Activated CD8-positive, alpha-beta memory T cell treated with anti-CD3 and anti-CD28 coated beads, Interleukin-2, amount 50 U/mL, for 24 hours (primary cell): ENCODE results near the gene SHF.
A peak's percentile ranks its signal among the peaks of the same experiment; 100 is the strongest.
"Not testable (repeated sequence)": the region's sequence is repeated elsewhere in the genome, so short reads cannot be mapped to it uniquely, and the experiment has no call there.

ENCODE experiments used
- DNase-seq: peaks from one replicate; pipeline ENCODE4 v3.0.0-alpha.2; 2020; ENCODE audit errors: extremely low read depth

SHF gene

GRCh38 chr15:45187894-45188830, at the start of gene SHF:
Gene SHF, minus strand, starts transcription at chr15:45187966. Its CDS starts 15 bp downstream, at chr15:45187951.
- no peak for DNase-seq

- DNase-seq: not testable (repeated sequence)
Observed at GRCh38 chr15:45236806-45237205, 49.0 kb upstream of the SHF start.

- no peak for DNase-seq
Observed at GRCh38 chr15:45234562-45235235, 46.9 kb upstream of the SHF start.

GRCh38 chr15:45231864-45232562, 44.2 kb upstream of the SHF start:
- no peak for DNase-seq

- no peak for DNase-seq
Observed at GRCh38 chr15:45231132-45231531, 43.4 kb upstream of the SHF start.

- no peak for DNase-seq
Observed at GRCh38 chr15:45230245-45230965, 42.6 kb upstream of the SHF start.

- DNase-seq: no peak
Observed at GRCh38 chr15:45228931-45229330, 41.2 kb upstream of the SHF start.

GRCh38 chr15:45225506-45226273, 37.9 kb upstream of the SHF start:
- DNase-seq: no peak

GRCh38 chr15:45224621-45225217, 37.0 kb upstream of the SHF start:
- no peak for DNase-seq

GRCh38 chr15:45221967-45222366, 34.2 kb upstream of the SHF start:
- no peak for DNase-seq

GRCh38 chr15:45221053-45221599, 33.4 kb upstream of the SHF start:
- DNase-seq: no peak

- no peak for DNase-seq
Observed at GRCh38 chr15:45212493-45212892, 24.7 kb upstream of the SHF start.

GRCh38 chr15:45205192-45205591, 17.4 kb upstream of the SHF start:
- DNase-seq: no peak

- DNase-seq: no peak
Observed at GRCh38 chr15:45203182-45203581, 15.4 kb upstream of the SHF start.

GRCh38 chr15:45201869-45202268, 14.1 kb upstream of the SHF start:
- no peak for DNase-seq

GRCh38 chr15:45201557-45201859, 13.7 kb upstream of the SHF start:
- DNase-seq: no peak

GRCh38 chr15:45200799-45201556, 13.2 kb upstream of the SHF start:
- DNase-seq: peak; percentile 70

- peak; percentile 97 for DNase-seq
Observed at GRCh38 chr15:45200001-45200798, 12.4 kb upstream of the SHF start.
